Measurements from ENCODE around the gene PDZRN4. TPM values are rescaled to one million over a fixed set of nuclear protein-coding genes. Genes with fewer than 3 reads are reported as not detected.

Gene PDZRN4
- total RNA-seq, 1 experiment from 2014 or later, result not detected

GRCh38 chr12:41467591-41468325 lies 279.6 kb downstream of the PDZRN4 start:
- DNase-seq (ENCODE audit: low read depth), result no peak
- in situ Hi-C loops (cut with HindIII; ENCODE audit: low pct_unique_long_range_greater_than_20kb, low sequenced_read_pairs), result no loop called here

- in situ Hi-C loops (cut with HindIII; ENCODE audit: low pct_unique_long_range_greater_than_20kb, low sequenced_read_pairs), result no loop called here
Measured at GRCh38 chr12:41468341-41468740, 280.2 kb downstream of the PDZRN4 start.

GRCh38 chr12:41468756-41469155 lies 280.6 kb downstream of the PDZRN4 start:
- no peak for DNase-seq (ENCODE audit: low read depth)
- in situ Hi-C loops (cut with HindIII; ENCODE audit: low pct_unique_long_range_greater_than_20kb, low sequenced_read_pairs), result no loop called here

More at GRCh38 chr12:41468341-41468740, 280.2 kb downstream of the PDZRN4 start:
- DNase-seq (ENCODE audit: low read depth), result no peak

GRCh38 chr12:41473441-41473840 lies 285.3 kb downstream of the PDZRN4 start:
- in situ Hi-C loops (cut with HindIII; ENCODE audit: low pct_unique_long_range_greater_than_20kb, low sequenced_read_pairs), result no loop called here
- DNase-seq (ENCODE audit: low read depth), result no peak

GRCh38 chr12:41474001-41474400 lies 285.9 kb downstream of the PDZRN4 start:
- DNase-seq (ENCODE audit: low read depth), result no peak
- in situ Hi-C loops (cut with HindIII; ENCODE audit: low pct_unique_long_range_greater_than_20kb, low sequenced_read_pairs), result no loop called here

GRCh38 chr12:41476499-41477439 lies 288.6 kb downstream of the PDZRN4 start:
- no peak for DNase-seq (ENCODE audit: low read depth)
- in situ Hi-C loops (cut with HindIII; ENCODE audit: low pct_unique_long_range_greater_than_20kb, low sequenced_read_pairs), result no loop called here

GRCh38 chr12:41479426-41479825 lies 291.3 kb downstream of the PDZRN4 start:
- in situ Hi-C loops (cut with HindIII; ENCODE audit: low pct_unique_long_range_greater_than_20kb, low sequenced_read_pairs), result no loop called here
- no peak for DNase-seq (ENCODE audit: low read depth)

GRCh38 chr12:41485203-41485602 lies 297.1 kb downstream of the PDZRN4 start:
- in situ Hi-C loops (cut with HindIII; ENCODE audit: low pct_unique_long_range_greater_than_20kb, low sequenced_read_pairs), result no loop called here
- DNase-seq (ENCODE audit: low read depth), result no peak

GRCh38 chr12:41486718-41487117 lies 298.6 kb downstream of the PDZRN4 start:
- in situ Hi-C loops (cut with HindIII; ENCODE audit: low pct_unique_long_range_greater_than_20kb, low sequenced_read_pairs), result no loop called here
- no peak for DNase-seq (ENCODE audit: low read depth)

GRCh38 chr12:41496009-41496408 lies 307.9 kb downstream of the PDZRN4 start:
- no peak for DNase-seq (ENCODE audit: low read depth)
- in situ Hi-C loops (cut with HindIII; ENCODE audit: low pct_unique_long_range_greater_than_20kb, low sequenced_read_pairs), result no loop called here

- in situ Hi-C loops (cut with HindIII; ENCODE audit: low pct_unique_long_range_greater_than_20kb, low sequenced_read_pairs), result no loop called here
Measured at GRCh38 chr12:41497409-41497808, 309.3 kb downstream of the PDZRN4 start.

GRCh38 chr12:41504976-41505375 lies 316.9 kb downstream of the PDZRN4 start:
- no peak for DNase-seq (ENCODE audit: low read depth)
- in situ Hi-C loops (cut with HindIII; ENCODE audit: low pct_unique_long_range_greater_than_20kb, low sequenced_read_pairs), result no loop called here

More at GRCh38 chr12:41497409-41497808, 309.3 kb downstream of the PDZRN4 start:
- no peak for DNase-seq (ENCODE audit: low read depth)

GRCh38 chr12:41507286-41507685 lies 319.2 kb downstream of the PDZRN4 start:
- in situ Hi-C loops (cut with HindIII; ENCODE audit: low pct_unique_long_range_greater_than_20kb, low sequenced_read_pairs), result no loop called here

GRCh38 chr12:41509271-41510055 lies 321.3 kb downstream of the PDZRN4 start:
- in situ Hi-C loops (cut with HindIII; ENCODE audit: low pct_unique_long_range_greater_than_20kb, low sequenced_read_pairs), result no loop called here
- DNase-seq (ENCODE audit: low read depth), result peak; percentile 23

More at GRCh38 chr12:41507286-41507685, 319.2 kb downstream of the PDZRN4 start:
- DNase-seq (ENCODE audit: low read depth), result no peak

- DNase-seq (ENCODE audit: low read depth), result no peak
- in situ Hi-C loops (cut with HindIII; ENCODE audit: low pct_unique_long_range_greater_than_20kb, low sequenced_read_pairs), result no loop called here
Measured at GRCh38 chr12:41510470-41510869, 322.4 kb downstream of the PDZRN4 start.

GRCh38 chr12:41511247-41511646 lies 323.1 kb downstream of the PDZRN4 start:
- DNase-seq (ENCODE audit: low read depth), result no peak
- in situ Hi-C loops (cut with HindIII; ENCODE audit: low pct_unique_long_range_greater_than_20kb, low sequenced_read_pairs), result no loop called here

- in situ Hi-C loops (cut with HindIII; ENCODE audit: low pct_unique_long_range_greater_than_20kb, low sequenced_read_pairs), result no loop called here
- DNase-seq (ENCODE audit: low read depth), result no peak
Measured at GRCh38 chr12:41512497-41512896, 324.4 kb downstream of the PDZRN4 start.

GRCh38 chr12:41514021-41514777 lies 326.1 kb downstream of the PDZRN4 start:
- in situ Hi-C loops (cut with HindIII; ENCODE audit: low pct_unique_long_range_greater_than_20kb, low sequenced_read_pairs), result no loop called here

More at GRCh38 chr12:41514021-41514777, 326.1 kb downstream of the PDZRN4 start:
- DNase-seq (ENCODE audit: low read depth), result no peak
